ENCODE results near the gene TOGARAM2. TPM values are rescaled to one million over a fixed set of nuclear protein-coding genes. Genes with fewer than 3 reads are reported as not detected.

The TOGARAM2 gene
- total and polyA plus RNA-seq, 3 donors from 2014 or later, result 2.1 to 5.2 (median 3.5) TPM

GRCh38 chr2:29064346-29064715 lies 83.2 kb downstream of the TOGARAM2 start:
- 71 to 82% methylated on average over 4 of the region's 4 CpGs for WGBS, 2 donors
- Histone ChIP-seq H3K27ac (peak overlapping the region in 1 of 2 donors; percentile 74), H3K27me3 (no peaks in the 10 kb centered on the region), H3K4me3 (no peak overlapping the region), H3K9me3 (no peaks in the 10 kb centered on the region), H3K4me1 (peaks cover 20% of the 10 kb centered on the region), H3K36me3 (ENCODE audit: low read depth, missing control alignments) (no peaks in the 10 kb centered on the region)
- DNase-seq, result peak; percentile 6
- TF ChIP-seq CTCF (IDR thresholded peaks at IDR 0.05) (no peak), POLR2A (IDR thresholded peaks at IDR 0.05) (no peak)
- intact Hi-C loops (cut with DNase I; ENCODE audit: low total_unique reads), result no loop called here

DNA sequence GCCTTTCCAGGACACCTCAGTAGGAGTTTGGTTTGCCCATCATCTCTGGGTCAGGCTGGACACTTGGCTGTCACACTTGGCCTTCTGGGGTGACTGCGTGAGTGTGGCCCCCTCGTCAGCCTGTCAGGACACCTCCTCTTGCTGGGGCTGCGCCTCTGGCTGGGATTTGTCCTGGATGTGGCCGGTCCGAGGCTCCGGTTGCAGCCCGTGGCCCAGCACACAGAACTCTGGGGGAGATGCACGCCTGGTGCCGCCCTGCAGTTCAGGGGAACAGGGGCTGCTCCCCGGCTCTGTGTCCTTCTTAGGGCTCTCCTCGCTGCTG lies 83.6 kb downstream of the TOGARAM2 start:
- intact Hi-C loops (cut with DNase I; ENCODE audit: low total_unique reads), result no loop called here
- DNase-seq, result peak; percentile 9
- H3K9me3 ChIP-seq, result no peaks in the 10 kb centered on the region
- H3K27me3 ChIP-seq, result no peaks in the 10 kb centered on the region
- 65% methylated on average over 11 of the region's 11 CpGs; no CpG with 5 or more reads in 1 of the 2 donors for WGBS, 2 donors
- H3K4me3 ChIP-seq, result no peak overlapping the region
- H3K27ac ChIP-seq, result peak overlapping the region; percentile 12 to 74
- no peak for TF ChIP-seq CTCF (IDR thresholded peaks at IDR 0.05)
- no peak for TF ChIP-seq POLR2A (IDR thresholded peaks at IDR 0.05)
- no peaks in the 10 kb centered on the region for H3K36me3 ChIP-seq (ENCODE audit: low read depth, missing control alignments)
- H3K4me1 ChIP-seq, result peaks cover 20% of the 10 kb centered on the region

- no peak for TF ChIP-seq CTCF (IDR thresholded peaks at IDR 0.05)
- TF ChIP-seq POLR2A (IDR thresholded peaks at IDR 0.05), result no peak
- Histone ChIP-seq H3K4me1 (peaks cover 23% of the 10 kb centered on the region), H3K27ac (peak overlapping the region; percentile 12 to 74), H3K9me3 (no peaks in the 10 kb centered on the region), H3K36me3 (ENCODE audit: low read depth, missing control alignments) (no peaks in the 10 kb centered on the region), H3K4me3 (no peak overlapping the region), H3K27me3 (no peaks in the 10 kb centered on the region)
- intact Hi-C loops (cut with DNase I; ENCODE audit: low total_unique reads), result no loop called here
- no peak for DNase-seq
- WGBS, 2 donors, result 48 to 75% methylated on average over 9 to 10 of the region's 10 CpGs
These were observed 84.1 kb downstream of the TOGARAM2 start for GRCh38 chr2:29065068-29065811.

DNA sequence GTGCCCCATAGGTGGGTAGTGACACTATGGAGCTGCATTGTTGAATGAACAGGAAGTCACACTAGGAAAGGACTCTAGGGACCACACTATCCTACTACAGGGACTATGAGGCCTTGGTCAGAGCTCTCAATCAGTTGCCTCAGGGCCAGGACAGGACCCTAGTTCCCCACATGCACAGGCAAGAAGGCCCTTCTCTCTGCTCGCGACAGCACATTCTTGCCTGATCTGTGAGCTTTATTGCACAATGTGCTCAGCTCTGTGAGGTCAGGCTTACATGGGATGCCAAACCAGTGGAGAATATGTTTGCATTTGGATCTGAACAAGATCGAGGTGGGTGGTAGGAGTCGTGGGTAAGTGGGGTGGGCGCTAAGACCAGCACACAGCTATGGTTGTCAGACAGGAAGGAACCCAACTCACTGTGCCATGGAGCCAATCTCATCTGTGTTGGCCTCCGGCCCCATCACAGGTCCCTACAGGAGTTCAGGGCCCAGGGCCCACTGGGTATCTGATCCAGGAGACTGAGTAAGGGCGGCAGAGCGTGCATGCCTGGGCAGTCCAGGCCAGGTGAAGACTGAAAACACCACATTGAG lies 85.3 kb downstream of the TOGARAM2 start:
- H3K27me3 ChIP-seq, result no peaks in the 10 kb centered on the region
- H3K9me3 ChIP-seq, result no peaks in the 10 kb centered on the region
- no peak for TF ChIP-seq CTCF (IDR thresholded peaks at IDR 0.05)
- no peak overlapping the region for H3K27ac ChIP-seq
- whole genome bisulfite sequencing, 2 donors, result 81 to 96% methylated on average over 8 of the region's 8 CpGs
- intact Hi-C loops (cut with DNase I; ENCODE audit: low total_unique reads), result no loop called here
- no peak for DNase-seq
- H3K36me3 ChIP-seq (ENCODE audit: low read depth, missing control alignments), result no peaks in the 10 kb centered on the region
- no peak overlapping the region for H3K4me3 ChIP-seq
- peaks cover 31% of the 10 kb centered on the region for H3K4me1 ChIP-seq

Data from testis (tissue), 3 donors.